Mesothelial cell of epicardium (in vitro differentiated cells): ENCODE measurements around the gene CFAP299. TPM values are rescaled to one million over a fixed set of nuclear protein-coding genes. Genes with fewer than 3 reads are reported as not detected.

Source experiments
- DNase-seq, 2 experiments: peaks; one replicate each; pipeline ENCODE4 v3.0.0; 2021; ENCODE audit warnings: low spot score in 2 of 2; ENCODE audit not compliant: unreplicated experiment in 2 of 2
- H3K27ac Mint-ChIP-seq: 2 replicates; pipeline ENCODE4 v1.8.0; 2021; ENCODE audit warnings: mixed read lengths
- H3K27me3 Mint-ChIP-seq: 2 replicates; pipeline ENCODE4 v1.8.0; 2021; ENCODE audit warnings: low read depth, mixed read lengths
- H3K36me3 Mint-ChIP-seq: 2 replicates; pipeline ENCODE4 v1.8.0; 2021; ENCODE audit warnings: mixed read lengths
- H3K4me1 Mint-ChIP-seq: 2 replicates; pipeline ENCODE4 v1.8.0; 2021; ENCODE audit warnings: mixed read lengths
- H3K4me3 Mint-ChIP-seq: 2 replicates; pipeline ENCODE4 v1.8.0; 2021; ENCODE audit warnings: mild to moderate bottlenecking, moderate library complexity, mixed read lengths
- H3K9me3 Mint-ChIP-seq: 2 replicates; pipeline ENCODE4 v1.8.0; 2021; ENCODE audit warnings: mixed read lengths
- total RNA-seq: library from RNA; stranded (reverse); gene quantifications from 3 replicates; pipeline ENCODE4 v1.2.1, GENCODE V29; 2021
- TF ChIP-seq, protein P1 (sequence below): fragments of 200-600 bp; sonication (generic); IDR thresholded peaks from one replicate; pipeline ENCODE4 v1.5.0; 2021; ENCODE audit warnings: antibody characterized with exemption; ENCODE audit not compliant: unreplicated experiment

Gene CFAP299
- total RNA-seq, 1 donor from 2014 or later, result 0.22 TPM

DNA sequence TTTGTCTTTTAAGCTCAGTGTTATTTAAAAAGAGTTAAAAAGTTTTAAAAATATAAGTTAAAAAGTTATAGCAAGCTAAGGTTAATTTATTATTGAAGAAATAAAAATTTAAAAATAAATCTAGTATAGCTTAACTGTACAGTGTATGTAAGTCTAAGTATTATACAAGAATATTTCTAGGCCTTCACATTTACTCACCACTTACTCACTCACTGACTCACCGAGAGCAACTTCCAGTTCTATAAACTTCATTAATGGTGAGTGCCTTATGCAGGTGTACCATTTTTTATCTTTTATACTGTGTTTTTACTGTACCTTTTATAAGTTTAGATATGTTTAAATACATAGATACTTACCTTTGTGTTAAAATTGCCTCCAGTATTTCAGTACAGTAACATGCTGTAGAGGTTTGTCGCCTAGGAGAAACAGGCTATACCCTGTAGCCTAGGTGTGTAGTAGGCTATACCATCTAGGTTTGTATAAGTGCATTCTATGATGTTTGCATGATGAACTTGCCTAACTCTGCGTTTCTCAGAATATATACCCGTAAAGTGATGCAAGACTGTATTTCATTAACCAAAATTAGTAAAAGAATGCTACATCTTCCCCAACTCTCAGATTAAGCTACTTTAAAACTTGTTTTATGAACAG is 202.9 kb downstream of the CFAP299 start:
- no peaks in the 10 kb centered on the region for H3K9me3 Mint-ChIP-seq

DNA sequence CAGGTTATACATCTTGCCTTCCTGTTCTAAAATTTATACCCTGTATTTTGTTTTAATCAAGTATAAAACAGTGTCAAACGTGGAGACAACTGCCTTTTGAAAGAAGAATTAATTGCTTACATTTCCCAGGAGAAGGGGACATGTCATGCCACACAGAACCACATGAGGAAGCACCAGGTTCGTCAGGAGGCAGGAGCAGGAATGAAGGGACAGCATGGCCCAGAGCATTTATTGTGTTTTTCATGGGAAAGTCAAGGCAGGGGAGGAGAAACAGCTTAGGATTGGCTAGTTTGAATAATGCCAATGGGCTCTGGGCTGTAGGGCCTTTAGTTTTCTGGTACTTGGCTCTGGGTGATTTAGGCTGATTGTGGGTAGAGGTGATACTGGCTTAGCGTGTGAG is 203.7 kb downstream of the CFAP299 start:
- Mint-ChIP-seq H3K9me3 (no peaks in the 10 kb centered on the region), H3K27me3 (peaks cover 3% of the 10 kb centered on the region)
- DNase-seq, result no peak

More for the DNA sequence above, 202.9 kb downstream of the CFAP299 start:
- no peaks in the 10 kb centered on the region for H3K4me1 Mint-ChIP-seq
- H3K27me3 Mint-ChIP-seq, result peaks cover 3% of the 10 kb centered on the region
- H3K4me3 Mint-ChIP-seq, result no peak overlapping the region
- TF ChIP-seq, protein P1, sequence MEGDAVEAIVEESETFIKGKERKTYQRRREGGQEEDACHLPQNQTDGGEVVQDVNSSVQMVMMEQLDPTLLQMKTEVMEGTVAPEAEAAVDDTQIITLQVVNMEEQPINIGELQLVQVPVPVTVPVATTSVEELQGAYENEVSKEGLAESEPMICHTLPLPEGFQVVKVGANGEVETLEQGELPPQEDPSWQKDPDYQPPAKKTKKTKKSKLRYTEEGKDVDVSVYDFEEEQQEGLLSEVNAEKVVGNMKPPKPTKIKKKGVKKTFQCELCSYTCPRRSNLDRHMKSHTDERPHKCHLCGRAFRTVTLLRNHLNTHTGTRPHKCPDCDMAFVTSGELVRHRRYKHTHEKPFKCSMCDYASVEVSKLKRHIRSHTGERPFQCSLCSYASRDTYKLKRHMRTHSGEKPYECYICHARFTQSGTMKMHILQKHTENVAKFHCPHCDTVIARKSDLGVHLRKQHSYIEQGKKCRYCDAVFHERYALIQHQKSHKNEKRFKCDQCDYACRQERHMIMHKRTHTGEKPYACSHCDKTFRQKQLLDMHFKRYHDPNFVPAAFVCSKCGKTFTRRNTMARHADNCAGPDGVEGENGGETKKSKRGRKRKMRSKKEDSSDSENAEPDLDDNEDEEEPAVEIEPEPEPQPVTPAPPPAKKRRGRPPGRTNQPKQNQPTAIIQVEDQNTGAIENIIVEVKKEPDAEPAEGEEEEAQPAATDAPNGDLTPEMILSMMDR, result no peak
- H3K36me3 Mint-ChIP-seq, result no peaks in the 10 kb centered on the region
- no peak for DNase-seq
- no peak overlapping the region for H3K27ac Mint-ChIP-seq

DNA sequence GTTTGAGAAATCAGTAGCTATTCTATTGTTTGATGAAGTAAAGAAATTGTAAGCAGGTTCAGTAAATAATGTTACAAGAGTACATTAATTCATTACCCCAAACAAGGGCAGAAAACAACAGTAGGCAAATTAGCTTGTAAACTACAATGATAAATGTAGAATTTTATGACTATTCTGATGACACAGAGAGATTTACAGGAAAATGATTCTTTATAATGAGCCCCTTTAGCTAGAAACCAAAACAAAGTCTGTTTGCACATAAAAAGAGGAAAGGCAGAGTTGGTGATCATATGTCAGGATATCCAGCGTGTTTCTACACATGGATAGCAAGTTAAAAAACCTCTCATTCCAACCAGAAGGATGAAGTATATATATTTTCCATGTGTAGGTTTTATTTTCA is 204.8 kb downstream of the CFAP299 start:
- no peak for DNase-seq

More for the DNA sequence above, 203.7 kb downstream of the CFAP299 start:
- TF ChIP-seq, protein P1, result no peak
- H3K36me3 Mint-ChIP-seq, result no peaks in the 10 kb centered on the region
- H3K4me1 Mint-ChIP-seq, result no peaks in the 10 kb centered on the region
- H3K4me3 Mint-ChIP-seq, result no peak overlapping the region
- no peak overlapping the region for H3K27ac Mint-ChIP-seq

DNA sequence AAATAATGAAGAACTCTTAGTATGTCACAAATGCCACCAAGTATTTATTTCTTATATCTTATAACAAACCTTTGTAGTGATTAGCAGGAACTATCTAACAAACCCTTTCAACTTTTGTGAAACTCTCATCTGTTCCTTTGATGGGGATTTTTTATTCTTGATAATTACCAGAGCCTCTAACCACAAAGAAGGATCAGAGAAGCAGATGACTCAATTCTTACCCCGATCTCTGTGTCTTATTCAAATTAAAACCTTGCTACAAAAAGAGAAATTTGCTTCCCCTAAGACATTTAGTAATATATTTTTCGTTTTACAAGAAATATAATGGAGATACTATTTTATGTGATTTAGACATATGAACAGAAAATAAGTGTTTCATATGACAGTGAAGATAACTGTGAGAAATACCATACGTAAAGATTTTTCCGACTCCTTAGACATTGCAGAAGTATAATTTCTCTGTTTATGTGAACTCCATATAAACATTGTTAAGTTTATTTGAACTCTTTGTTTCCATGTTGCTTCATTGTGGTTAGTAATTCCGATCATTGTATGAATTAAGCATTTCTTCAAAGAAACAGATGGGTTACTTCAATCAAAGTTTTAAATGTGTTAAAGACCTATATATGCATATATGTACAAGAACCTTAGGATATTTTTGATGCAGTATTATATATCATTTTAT is 205.4 kb downstream of the CFAP299 start:
- H3K36me3 Mint-ChIP-seq, result no peaks in the 10 kb centered on the region
- H3K27me3 Mint-ChIP-seq, result peaks cover 3% of the 10 kb centered on the region
- H3K27ac Mint-ChIP-seq, result no peak overlapping the region
- TF ChIP-seq, protein P1, result no peak
- no peaks in the 10 kb centered on the region for H3K4me1 Mint-ChIP-seq
- no peak overlapping the region for H3K4me3 Mint-ChIP-seq
- H3K9me3 Mint-ChIP-seq, result no peaks in the 10 kb centered on the region
- DNase-seq, result no peak

More for the DNA sequence above, 204.8 kb downstream of the CFAP299 start:
- H3K4me1 Mint-ChIP-seq, result no peaks in the 10 kb centered on the region
- no peak overlapping the region for H3K27ac Mint-ChIP-seq
- no peaks in the 10 kb centered on the region for H3K36me3 Mint-ChIP-seq
- no peaks in the 10 kb centered on the region for H3K9me3 Mint-ChIP-seq
- H3K4me3 Mint-ChIP-seq, result no peak overlapping the region
- TF ChIP-seq, protein P1, result no peak
- H3K27me3 Mint-ChIP-seq, result peaks cover 3% of the 10 kb centered on the region

DNA sequence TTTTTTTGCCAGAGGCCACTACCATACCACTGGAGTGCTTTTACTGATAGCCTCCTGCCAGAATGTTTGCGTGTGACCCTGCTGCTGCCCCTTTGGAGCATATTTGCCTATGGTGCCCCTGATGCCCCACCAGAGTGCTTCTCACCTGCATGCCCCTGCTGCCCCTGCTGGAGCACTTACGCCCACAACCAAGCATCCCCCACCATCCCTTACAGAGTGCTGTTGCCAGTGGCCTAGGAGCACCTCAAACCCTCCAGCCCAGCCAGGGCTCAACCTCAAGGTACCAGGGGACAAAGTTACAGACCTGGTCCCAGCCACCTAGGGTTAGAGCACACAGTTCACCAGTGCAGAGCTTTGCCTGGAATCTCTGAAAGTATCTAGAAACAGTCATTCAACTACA is 207.2 kb downstream of the CFAP299 start:
- Mint-ChIP-seq H3K4me1 (no peaks in the 10 kb centered on the region), H3K27me3 (peaks cover 3% of the 10 kb centered on the region), H3K36me3 (no peaks in the 10 kb centered on the region), H3K9me3 (no peaks in the 10 kb centered on the region), H3K4me3 (no peak overlapping the region), H3K27ac (no peak overlapping the region)
- TF ChIP-seq, protein P1, result no peak
- no peak for DNase-seq
